KMS-11 (cell line): ENCODE data around the gene AIRE.

ENCODE experiments used
- H2AFZ ChIP-seq: fragments of 200-600 bp; sonication (generic); 2 replicates; pipeline ENCODE4 v1.6.1; 2016; ENCODE audit warnings: antibody characterized with exemption, mixed run types, low read depth
- H3K27ac ChIP-seq: fragments of 200-600 bp; sonication (generic); 2 replicates; pipeline ENCODE4 v1.6.1; 2016; ENCODE audit warnings: mild to moderate bottlenecking, mixed run types
- H3K27me3 ChIP-seq: fragments of 200-600 bp; sonication (generic); 2 replicates; pipeline ENCODE4 v1.6.1; 2017; ENCODE audit warnings: mild to moderate bottlenecking, low read depth, mixed run types, moderate library complexity; ENCODE audit not compliant: insufficient read depth
- H3K36me3 ChIP-seq: fragments of 200-600 bp; sonication (generic); 2 replicates; pipeline ENCODE4 v1.6.1; 2017; ENCODE audit warnings: mild to moderate bottlenecking, mixed run types; ENCODE audit not compliant: insufficient read depth
- H3K4me1 ChIP-seq: fragments of 200-600 bp; sonication (generic); 2 replicates; pipeline ENCODE4 v1.6.1; 2016; ENCODE audit warnings: mild to moderate bottlenecking, low read depth, mixed run types; ENCODE audit not compliant: poor library complexity, severe bottlenecking
- H3K4me2 ChIP-seq: fragments of 200-600 bp; sonication (generic); 2 replicates; pipeline ENCODE4 v1.7.0; 2016; ENCODE audit warnings: mild to moderate bottlenecking, mixed run types
- H3K4me3 ChIP-seq: fragments of 200-600 bp; sonication (generic); IDR thresholded peaks from 2 replicates; pipeline ENCODE4 v1.6.1; 2017; ENCODE audit warnings: low read depth, low read length, mixed read lengths; ENCODE audit not compliant: insufficient read depth
- H3K79me2 ChIP-seq: fragments of 200-600 bp; sonication (generic); 2 replicates; pipeline ENCODE4 v1.6.1; 2016; ENCODE audit warnings: low read depth, mixed run types; ENCODE audit not compliant: insufficient read depth
- H3K9ac ChIP-seq: fragments of 200-600 bp; sonication (generic); 2 replicates; pipeline ENCODE4 v1.6.1; 2016; ENCODE audit warnings: mild to moderate bottlenecking, mixed run types
- H4K20me1 ChIP-seq: fragments of 200-600 bp; sonication (generic); 2 replicates; pipeline ENCODE4 v1.6.1; 2016; ENCODE audit warnings: mild to moderate bottlenecking, mixed run types; ENCODE audit not compliant: insufficient read depth
- CTCF ChIP-seq: fragments of 200-600 bp; sonication (generic); conservative IDR thresholded peaks from 2 replicates; pipeline ENCODE4 v1.6.1; 2017; ENCODE audit warnings: low read depth, mild to moderate bottlenecking, antibody characterized with exemption, low read length, moderate library complexity, mixed read lengths

The AIRE gene

DNA sequence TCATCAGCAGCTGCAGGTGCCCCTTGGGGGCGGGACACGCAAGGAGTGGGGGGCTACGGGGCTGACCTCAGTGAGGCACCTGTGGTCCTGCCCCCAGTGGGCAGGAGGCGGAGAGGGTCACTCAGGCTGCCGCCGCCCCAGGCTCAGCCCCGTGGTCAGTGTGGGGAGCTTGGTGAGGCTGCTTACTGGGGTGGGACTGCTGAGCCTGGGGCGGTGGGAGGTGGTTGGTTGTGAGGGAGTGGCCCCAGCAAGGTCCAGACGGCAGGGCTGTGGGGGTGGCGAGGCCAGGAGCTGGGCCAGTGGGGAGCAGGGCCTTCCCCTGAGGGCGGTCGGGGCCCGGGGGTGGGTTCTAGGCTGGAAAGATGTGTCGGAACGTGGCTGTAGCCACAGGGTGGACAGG lies 28.5 kb downstream of the AIRE start:
- no peak overlapping the region for H3K9ac ChIP-seq
- TF ChIP-seq CTCF: no peak
- no peak overlapping the region for H2AFZ ChIP-seq
- H3K79me2 ChIP-seq: no peaks in the 10 kb centered on the region
- no peaks in the 10 kb centered on the region for H3K36me3 ChIP-seq
- no peak overlapping the region for H3K4me2 ChIP-seq
- H3K27ac ChIP-seq: no peak overlapping the region
- no peaks in the 10 kb centered on the region for H3K4me1 ChIP-seq
- no peak overlapping the region for H3K4me3 ChIP-seq
- H3K27me3 ChIP-seq: no peaks in the 10 kb centered on the region
- H4K20me1 ChIP-seq: no peaks in the 10 kb centered on the region

GRCh38 chr21:44314561-44314960 lies 28.9 kb downstream of the AIRE start:
- no peaks in the 10 kb centered on the region for H3K4me1 ChIP-seq
- no peak overlapping the region for H3K4me3 ChIP-seq
- H3K79me2 ChIP-seq: no peaks in the 10 kb centered on the region
- H3K4me2 ChIP-seq: no peak overlapping the region
- no peaks in the 10 kb centered on the region for H4K20me1 ChIP-seq
- TF ChIP-seq CTCF: no peak
- H3K27ac ChIP-seq: no peak overlapping the region
- H3K27me3 ChIP-seq: no peaks in the 10 kb centered on the region
- H3K36me3 ChIP-seq: no peaks in the 10 kb centered on the region
- H2AFZ ChIP-seq: no peak overlapping the region
- H3K9ac ChIP-seq: no peak overlapping the region

GRCh38 chr21:44315691-44316203 lies 30.1 kb downstream of the AIRE start:
- TF ChIP-seq CTCF: no peak
- Histone ChIP-seq H3K36me3 (no peaks in the 10 kb centered on the region), H3K27ac (no peak overlapping the region), H4K20me1 (no peaks in the 10 kb centered on the region), H3K27me3 (no peaks in the 10 kb centered on the region), H3K79me2 (no peaks in the 10 kb centered on the region), H3K4me3 (no peak overlapping the region), H3K4me2 (no peak overlapping the region), H3K9ac (no peak overlapping the region), H2AFZ (no peak overlapping the region), H3K4me1 (no peaks in the 10 kb centered on the region)

GRCh38 chr21:44316277-44316900 lies 30.7 kb downstream of the AIRE start:
- no peaks in the 10 kb centered on the region for H3K27me3 ChIP-seq
- H3K27ac ChIP-seq: no peak overlapping the region
- H3K36me3 ChIP-seq: no peaks in the 10 kb centered on the region

More at GRCh38 chr21:44316277-44316900, 30.7 kb downstream of the AIRE start:
- Histone ChIP-seq H3K4me2 (no peak overlapping the region), H4K20me1 (no peaks in the 10 kb centered on the region), H3K79me2 (no peaks in the 10 kb centered on the region), H3K9ac (no peak overlapping the region), H2AFZ (no peak overlapping the region), H3K4me1 (no peaks in the 10 kb centered on the region), H3K4me3 (no peak overlapping the region)
- TF ChIP-seq CTCF: no peak
